Pancreas (tissue), 10 donors: ENCODE measurements around the gene CUL1. TPM values are rescaled to one million over a fixed set of nuclear protein-coding genes. Genes with fewer than 3 reads are reported as not detected.

ENCODE experiments used
- ATAC-seq, 4 donors: fragments of 200-7000 bp; cut with Tn5 transposase; one replicate each; pipeline versions ENCODE4 v1.8.0 to v1.9.1; 2020; ENCODE audit warnings: mild to moderate bottlenecking in 4 of 4, moderate library complexity in 4 of 4
- DNase-seq, 6 donors: peaks; one replicate each; pipeline ENCODE4 v3.0.0-alpha.2; 2020
- FAIRE-seq: peaks from 2 replicates; lab custom pipeline; 2012; peaks lifted over from hg19 to GRCh38; lab: Jason Lieb, UNC
- H3K27ac ChIP-seq, 4 donors: fragments of 200-600 bp; sonication (generic); 1 replicate in 3 of 4; 2 replicates in 1 of 4; pipeline versions ENCODE4 v1.5.0 to v1.8.0; 2020
- H3K27me3 ChIP-seq, 4 donors: fragments of 200-600 bp; one replicate each; pipeline ENCODE4 v1.8.0; 2021
- H3K36me3 ChIP-seq, 3 donors: fragments of 200-600 bp; sonication (generic) in 1 of 3; one replicate each; pipeline versions ENCODE4 v1.5.0 to v1.8.0; 2020 to 2021
- H3K4me1 ChIP-seq, 3 donors: fragments of 200-600 bp; one replicate each; pipeline ENCODE4 v1.8.0; 2021
- H3K4me3 ChIP-seq, 4 donors: fragments of 200-600 bp; sonication (generic) in 2 of 4; one replicate each; pipeline versions ENCODE4 v1.5.0 to v1.8.0; 2020 to 2021
- H3K9me3 ChIP-seq, 4 donors: fragments of 200-600 bp; one replicate each; pipeline ENCODE4 v1.8.0; 2021
- WGBS, 2 donors: extraction: QIAGEN DNeasy Blood & Tissue Kit; methylation state at CpG; one replicate each; pipeline ENCODE4 v1.1.7; 2013; 5-methylcytosine and 5-hydroxymethylcytosine counted together
- intact Hi-C, 3 donors: fragments of 100-400 bp; cut with DNase I; formaldehyde crosslinking; loops; one replicate each; pipeline versions ENCODE4 v1.11.1 to v1.14.2; 2022
- polyA plus RNA-seq, 2 donors: library from polyadenylated mRNA; stranded (reverse); fragments of 200-250 nt; gene quantifications; one replicate each; pipeline ENCODE4 v1.2.3, GENCODE V29; 2013
- total RNA-seq, 6 donors: library from RNA; stranded (reverse); fragmentation: NEBNext Ultra II Directional in 4 of 6; extraction: Animal tissue kit (Norgen Biotek cat#: 25700) in 4 of 6; gene quantifications; one replicate each; pipeline versions ENCODE4 v1.2.1 to v1.2.4, GENCODE V29; 2021 to 2023
- TF ChIP-seq, protein P1 (sequence below), 4 donors: fragments of 200-600 bp; sonication (generic) in 3 of 4; IDR thresholded peaks; one replicate each; pipeline versions ENCODE4 v1.5.0 to v1.8.0; 2021; ENCODE audit warnings: antibody characterized with exemption in 4 of 4
- donor health status: healthy with polysubstance abuse.
- donor health status: DM: no; HTN: no; CAD: no; lungs with moderate emphysema.
- donor health status: DM: no; HTN: no; CAD: no.
- donor health status: control.
- donor health status: control.
- donor health status: Bipolar disorder and iron deficiency.
- donor health status: DM: yes; HTN: yes; CAD: no.
- donor health status: DM: no; HTN: no; CAD: no.
- donor health status: DM: no; HTN: no; CAD: no.
- donor health status: DM: yes; HTN: yes; CAD: no.

The CUL1 gene
- total and polyA plus RNA-seq, 8 donors: 8.9 to 19.2 (median 12.9) TPM

DNA sequence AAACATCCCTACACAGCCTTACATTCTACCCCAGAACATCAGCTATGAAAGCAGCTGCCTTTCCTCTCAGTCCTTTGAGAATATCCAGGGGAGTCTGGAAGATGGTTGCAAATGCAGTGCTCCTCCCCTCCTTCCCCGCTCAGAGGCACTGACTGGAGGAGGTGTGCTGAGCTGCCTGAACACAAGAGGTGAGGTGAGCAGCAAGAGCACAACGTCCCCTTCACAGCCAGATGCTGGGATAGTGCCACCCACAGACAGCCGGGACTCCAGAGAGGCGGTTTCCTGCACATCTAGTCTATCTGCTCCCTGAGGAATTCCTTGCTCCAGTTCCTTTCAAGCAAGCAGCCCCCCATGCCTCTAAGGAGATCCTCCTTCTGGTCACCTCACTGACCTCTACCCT, 111.2 kb downstream of the CUL1 start:
- Histone ChIP-seq H3K36me3 (peaks cover 0 to 4% (median 0%) of the 10 kb centered on the region in 3 donors), H3K4me1 (no peaks in the 10 kb centered on the region), H3K9me3 (no peaks in the 10 kb centered on the region), H3K4me3 (no peak overlapping the region), H3K27me3 (no peaks in the 10 kb centered on the region), H3K27ac (no peak overlapping the region)
- DNase-seq: no peak
- TF ChIP-seq, protein P1, sequence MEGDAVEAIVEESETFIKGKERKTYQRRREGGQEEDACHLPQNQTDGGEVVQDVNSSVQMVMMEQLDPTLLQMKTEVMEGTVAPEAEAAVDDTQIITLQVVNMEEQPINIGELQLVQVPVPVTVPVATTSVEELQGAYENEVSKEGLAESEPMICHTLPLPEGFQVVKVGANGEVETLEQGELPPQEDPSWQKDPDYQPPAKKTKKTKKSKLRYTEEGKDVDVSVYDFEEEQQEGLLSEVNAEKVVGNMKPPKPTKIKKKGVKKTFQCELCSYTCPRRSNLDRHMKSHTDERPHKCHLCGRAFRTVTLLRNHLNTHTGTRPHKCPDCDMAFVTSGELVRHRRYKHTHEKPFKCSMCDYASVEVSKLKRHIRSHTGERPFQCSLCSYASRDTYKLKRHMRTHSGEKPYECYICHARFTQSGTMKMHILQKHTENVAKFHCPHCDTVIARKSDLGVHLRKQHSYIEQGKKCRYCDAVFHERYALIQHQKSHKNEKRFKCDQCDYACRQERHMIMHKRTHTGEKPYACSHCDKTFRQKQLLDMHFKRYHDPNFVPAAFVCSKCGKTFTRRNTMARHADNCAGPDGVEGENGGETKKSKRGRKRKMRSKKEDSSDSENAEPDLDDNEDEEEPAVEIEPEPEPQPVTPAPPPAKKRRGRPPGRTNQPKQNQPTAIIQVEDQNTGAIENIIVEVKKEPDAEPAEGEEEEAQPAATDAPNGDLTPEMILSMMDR (IDR thresholded peaks at IDR 0.05): no peak
- no peak for FAIRE-seq
- intact Hi-C loops: no loop called here
- ATAC-seq: no peak
- WGBS, 2 donors: 84 to 85% methylated on average over 4 of the region's 4 CpGs

- DNase-seq (no peak), FAIRE-seq (no peak), ATAC-seq (no peak)
- Histone ChIP-seq H3K27ac (no peak overlapping the region), H3K9me3 (no peaks in the 10 kb centered on the region), H3K27me3 (no peaks in the 10 kb centered on the region), H3K36me3 (peaks cover 0 to 2% (median 0%) of the 10 kb centered on the region in 3 donors), H3K4me1 (no peaks in the 10 kb centered on the region), H3K4me3 (no peak overlapping the region)
- TF ChIP-seq, protein P1 (IDR thresholded peaks at IDR 0.05): no peak
- WGBS, 2 donors: 85 to 92% methylated on average over 4 of the region's 4 CpGs
- intact Hi-C loops: no loop called here
Measured at GRCh38 chr7:148811892-148812291, 113.2 kb downstream of the CUL1 start.

DNA sequence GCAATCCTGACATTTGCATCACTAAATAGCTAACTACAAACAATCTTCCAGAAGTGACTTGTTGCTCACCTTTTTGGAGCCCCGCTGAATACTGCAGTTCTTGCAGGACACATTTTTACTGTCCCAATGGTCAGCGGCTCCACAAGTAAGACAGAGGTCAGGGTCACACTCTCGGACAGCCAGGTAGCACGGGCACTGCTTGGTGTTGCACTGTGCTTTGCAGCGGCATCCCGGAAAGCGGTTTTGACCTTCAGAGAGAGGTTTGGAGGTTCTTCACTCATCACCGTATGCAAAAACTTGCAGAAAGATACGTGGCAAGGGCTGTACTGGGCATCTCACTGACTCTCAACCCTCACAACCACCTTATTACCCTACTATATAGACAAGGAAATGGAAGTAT, 115.2 kb downstream of the CUL1 start:
- Histone ChIP-seq H3K27me3 (no peaks in the 10 kb centered on the region), H3K9me3 (no peaks in the 10 kb centered on the region), H3K36me3 (no peaks in the 10 kb centered on the region), H3K4me3 (no peak overlapping the region), H3K4me1 (no peaks in the 10 kb centered on the region), H3K27ac (no peak overlapping the region)
- ATAC-seq (no peak), FAIRE-seq (no peak), DNase-seq (no peak)
- WGBS, 2 donors: 92% methylated on average over 9 of the region's 9 CpGs
- intact Hi-C loops: no loop called here
- TF ChIP-seq, protein P1 (IDR thresholded peaks at IDR 0.05): no peak

DNA sequence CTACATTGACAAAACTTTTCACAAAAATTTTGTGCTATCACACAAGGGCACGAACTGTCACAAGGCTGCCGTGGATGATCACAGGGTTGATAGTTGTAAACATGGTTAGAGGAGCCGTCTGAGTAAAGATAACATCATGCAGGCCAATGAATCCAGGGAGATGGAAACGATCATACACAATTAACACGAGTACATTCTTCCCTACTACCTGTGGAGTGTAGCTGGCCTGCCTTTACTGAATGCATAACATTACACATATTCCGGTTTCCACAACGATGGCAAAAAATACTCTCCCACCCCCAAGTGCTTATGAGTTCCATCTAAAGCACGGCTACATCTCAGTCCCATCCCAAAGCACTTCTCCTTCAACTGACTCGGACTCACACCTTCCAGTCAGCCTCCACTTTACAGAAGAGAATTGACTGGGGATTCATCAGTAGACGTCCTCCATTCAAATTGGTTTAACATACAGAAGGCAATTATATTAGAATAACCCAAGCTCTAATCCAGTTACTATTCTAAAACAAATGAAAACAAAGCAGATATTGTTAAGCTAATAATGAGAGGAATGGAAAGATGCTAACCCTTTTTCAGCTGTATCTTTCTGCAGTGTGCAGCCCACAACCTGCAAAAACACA, 116.3 kb downstream of the CUL1 start:
- Histone ChIP-seq H3K4me3 (no peak overlapping the region), H3K27ac (no peak overlapping the region), H3K9me3 (no peaks in the 10 kb centered on the region), H3K4me1 (no peaks in the 10 kb centered on the region), H3K36me3 (no peaks in the 10 kb centered on the region), H3K27me3 (no peaks in the 10 kb centered on the region)
- WGBS, 2 donors: 81% methylated on average over 10 of the region's 10 CpGs
- intact Hi-C loops: no loop called here
- ATAC-seq: no peak
- DNase-seq: no peak
- TF ChIP-seq, protein P1 (IDR thresholded peaks at IDR 0.05): no peak
- no peak for FAIRE-seq

GRCh38 chr7:148815612-148816011, 116.9 kb downstream of the CUL1 start:
- ATAC-seq: no peak
- H3K4me1 ChIP-seq: no peaks in the 10 kb centered on the region
- WGBS, 2 donors: 78 to 80% methylated on average over 3 of the region's 3 CpGs
- no peaks in the 10 kb centered on the region for H3K36me3 ChIP-seq
- no peak for FAIRE-seq
- no peak overlapping the region for H3K27ac ChIP-seq
- DNase-seq: no peak
- intact Hi-C loops: no loop called here
- no peak overlapping the region for H3K4me3 ChIP-seq
- no peaks in the 10 kb centered on the region for H3K9me3 ChIP-seq
- H3K27me3 ChIP-seq: no peaks in the 10 kb centered on the region
- TF ChIP-seq, protein P1 (IDR thresholded peaks at IDR 0.05): no peak
